ENCODE results near the gene MAP2.

DNA sequence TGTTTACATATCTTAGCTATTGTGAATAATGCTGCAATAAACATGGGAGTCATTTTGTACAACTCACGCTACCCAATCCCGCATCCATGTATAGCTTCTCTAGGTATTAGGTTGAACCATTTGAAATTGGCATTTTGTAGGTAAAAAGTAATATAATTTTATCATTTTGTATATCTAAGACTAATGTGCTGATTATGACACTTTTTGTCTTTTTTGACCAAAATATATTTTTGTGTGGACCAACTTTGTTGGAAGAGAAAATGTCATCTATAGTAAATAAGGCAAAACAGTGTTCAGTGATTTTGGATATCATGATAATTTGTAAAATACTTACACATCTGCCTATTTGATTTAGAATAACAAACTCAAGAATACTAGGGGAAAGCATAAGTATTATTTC is 150.7 kb downstream of the MAP2 start:
- TF ChIP-seq BHLHE40 (IDR thresholded peaks at IDR 0.05; ENCODE audit: borderline replicate concordance) (no peak), LEF1 (IDR thresholded peaks at IDR 0.05; ENCODE audit: borderline replicate concordance) (no peak), HDGF (IDR thresholded peaks at IDR 0.05; ENCODE audit: borderline replicate concordance) (no peak), SP1 (IDR thresholded peaks at IDR 0.05) (no peak), SUZ12 (IDR thresholded peaks at IDR 0.05) (no peak), NFRKB (IDR thresholded peaks at IDR 0.05) (no peak), ARNT (IDR thresholded peaks at IDR 0.05) (no peak), FOXK2 (IDR thresholded peaks at IDR 0.05) (no peak)
